Measurements from ENCODE around the gene SANBR. TPM values are rescaled to one million over a fixed set of nuclear protein-coding genes. Genes with fewer than 3 reads are reported as not detected.
"Not testable (repeated sequence)": the region's sequence is repeated elsewhere in the genome, so short reads cannot be mapped to it uniquely, and the experiment has no call there.

Gene SANBR
- total and polyA plus RNA-seq, 2 of the 4 experiments (the other 2 are of a cell fraction) = 3.3 to 3.8 TPM

DNA sequence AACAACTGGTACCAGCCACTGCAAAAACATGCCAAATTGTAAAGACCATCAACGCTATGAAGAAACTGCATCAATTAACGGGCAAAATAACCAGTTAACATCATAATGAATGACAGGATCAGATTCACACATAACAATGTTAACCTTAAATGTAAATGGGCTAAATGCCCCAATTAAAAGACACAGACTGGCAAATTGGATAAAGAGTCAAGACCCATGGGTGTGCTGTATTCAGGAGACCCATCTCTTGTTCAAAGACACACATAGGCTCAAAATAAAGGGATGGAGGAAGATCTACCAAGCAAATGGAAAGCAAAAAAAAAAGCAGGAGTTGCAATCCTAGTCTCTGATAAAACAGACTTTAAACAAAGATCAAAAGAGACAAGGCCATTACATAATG is 29.0 kb upstream of the SANBR start:
- intact Hi-C loops (cut with micrococcal nuclease); in situ Hi-C loops (cut with MboI; ENCODE audit: low sequenced_read_pairs); H3K27ac ChIP-seq (ENCODE audit: insufficient read depth, low read length); H3K56ac ChIP-seq (ENCODE audit: extremely low read depth, insufficient read depth, low read length); H2BK5ac ChIP-seq (ENCODE audit: low read depth, low read length, poor library complexity, severe bottlenecking); H4K91ac ChIP-seq (ENCODE audit: insufficient read depth, low read depth, low read length); H3K14ac ChIP-seq (replicated peaks; ENCODE audit: low read depth, low read length); H3K4me2 ChIP-seq (ENCODE audit: low read depth, low read length); H3K9ac ChIP-seq (ENCODE audit: low read depth, low read length); H2BK15ac ChIP-seq (ENCODE audit: low read depth, low read length); POLR2A ChIA-PET (ENCODE audit: unreplicated experiment); H4K8ac ChIP-seq (ENCODE audit: low read depth in 2 of 2, low read length in 2 of 2); H3K23ac ChIP-seq (ENCODE audit: low read depth, low read length); H2BK20ac ChIP-seq (ENCODE audit: low read depth, low read length); ATAC-seq (ENCODE audit: low read depth); H2BK120ac ChIP-seq (ENCODE audit: low read depth, low read length); H3K9me3 ChIP-seq (ENCODE audit: control insufficient read depth, insufficient read depth, low read length); H3K18ac ChIP-seq (ENCODE audit: low read depth, low read length); BruUV-seq (replicated peaks); H3K4ac ChIP-seq (ENCODE audit: low read depth, low read length); H2AK9ac ChIP-seq (replicated peaks; ENCODE audit: low read depth, low read length, poor library complexity); H4K5ac ChIP-seq (ENCODE audit: low read depth, low read length); H3K27me3 ChIP-seq (ENCODE audit: control insufficient read depth, insufficient read depth, low read length); DNase-seq; H4K20me1 ChIP-seq (ENCODE audit: insufficient read depth, low read length); H3K79me1 ChIP-seq (ENCODE audit: low read depth in 1 of 2, low read length in 2 of 2); H3K4me3 ChIP-seq (ENCODE audit: insufficient read depth, low read depth, low read length); H2AK5ac ChIP-seq (ENCODE audit: low read depth, low read length); H2AFZ ChIP-seq (replicated peaks; ENCODE audit: low read length, poor library complexity); H3K9me1 ChIP-seq (ENCODE audit: insufficient read depth, low read length); CTCF ChIA-PET; dilution Hi-C loops (cut with HindIII; ENCODE audit: low sequenced_read_pairs, unreplicated experiment); H3K4me1 ChIP-seq (ENCODE audit: control insufficient read depth, insufficient read depth, low read length): not testable (repeated sequence)
- no CpG with 5 or more reads among the region's 2 CpGs for WGBS, 2 experiments (ENCODE audit: extremely low coverage in 2 of 2, insufficient read length in 1 of 2)
- peaks cover 22% of the 10 kb centered on the region for H3K36me3 ChIP-seq (ENCODE audit: control insufficient read depth, insufficient read depth, low read length)
